ENCODE results near the gene CCDC27. TPM values are rescaled to one million over a fixed set of nuclear protein-coding genes. Genes with fewer than 3 reads are reported as not detected.

The CCDC27 gene
- total RNA-seq, 6 experiments from 2014 or later, result not detected

GRCh38 chr1:3705341-3705950 is 46.8 kb upstream of the CCDC27 start:
- no CpG with 5 or more reads among the region's 19 CpGs for WGBS (ENCODE audit: insufficient coverage, low coverage, low lambda C conversion rate, missing lambda C conversion rate)
- H3K9me3 ChIP-seq, result no peaks in the 10 kb centered on the region
- ATAC-seq (no peak), DNase-seq (no peak)
- intact Hi-C loops (cut with DNase I), result no loop called here
- H3K27ac ChIP-seq, result no peak overlapping the region
- no peaks in the 10 kb centered on the region for H3K27me3 ChIP-seq
- H3K36me3 ChIP-seq, result no peaks in the 10 kb centered on the region
- H3K4me3 ChIP-seq, result no peak overlapping the region
- TF ChIP-seq POLR2A (IDR thresholded peaks at IDR 0.05), result no peak
- TF ChIP-seq CTCF (IDR thresholded peaks at IDR 0.05), result no peak
- H3K4me1 ChIP-seq, result no peaks in the 10 kb centered on the region

- TF ChIP-seq CTCF (IDR thresholded peaks at IDR 0.05) (no peak), POLR2A (IDR thresholded peaks at IDR 0.05) (no peak)
- no peak for DNase-seq
- H3K27me3 ChIP-seq, result no peaks in the 10 kb centered on the region
These were observed 45.5 kb upstream of the CCDC27 start for GRCh38 chr1:3706651-3707297.

GRCh38 chr1:3707298-3707938 is 44.8 kb upstream of the CCDC27 start:
- H3K27me3 ChIP-seq, result no peaks in the 10 kb centered on the region

More at GRCh38 chr1:3706651-3707297, 45.5 kb upstream of the CCDC27 start:
- H3K4me1 ChIP-seq, result no peaks in the 10 kb centered on the region
- H3K4me3 ChIP-seq, result no peak overlapping the region
- ATAC-seq, result no peak
- no peaks in the 10 kb centered on the region for H3K9me3 ChIP-seq
- WGBS (ENCODE audit: insufficient coverage, low coverage, low lambda C conversion rate, missing lambda C conversion rate), result no CpG with 5 or more reads among the region's 26 CpGs
- no peaks in the 10 kb centered on the region for H3K36me3 ChIP-seq
- H3K27ac ChIP-seq, result no peak overlapping the region
- intact Hi-C loops (cut with DNase I), result no loop called here

GRCh38 chr1:3707939-3708328 is 44.3 kb upstream of the CCDC27 start:
- H3K27me3 ChIP-seq, result no peaks in the 10 kb centered on the region
- no peaks in the 10 kb centered on the region for H3K9me3 ChIP-seq
- H3K36me3 ChIP-seq, result no peaks in the 10 kb centered on the region
- 100% methylated on average over 2 of the region's 11 CpGs for WGBS (ENCODE audit: insufficient coverage, low coverage, low lambda C conversion rate, missing lambda C conversion rate)
- ATAC-seq (no peak), DNase-seq (no peak)
- no peaks in the 10 kb centered on the region for H3K4me1 ChIP-seq
- H3K4me3 ChIP-seq, result no peak overlapping the region
- no peak for TF ChIP-seq POLR2A (IDR thresholded peaks at IDR 0.05)
- TF ChIP-seq CTCF (IDR thresholded peaks at IDR 0.05), result no peak
- no peak overlapping the region for H3K27ac ChIP-seq
- intact Hi-C loops (cut with DNase I), result no loop called here

More at GRCh38 chr1:3707298-3707938, 44.8 kb upstream of the CCDC27 start:
- 44% methylated on average over 16 of the region's 35 CpGs for WGBS (ENCODE audit: insufficient coverage, low coverage, low lambda C conversion rate, missing lambda C conversion rate)
- Histone ChIP-seq H3K27ac (no peak overlapping the region), H3K4me3 (no peak overlapping the region), H3K9me3 (no peaks in the 10 kb centered on the region), H3K4me1 (no peaks in the 10 kb centered on the region), H3K36me3 (no peaks in the 10 kb centered on the region)
- DNase-seq, result no peak
- TF ChIP-seq CTCF (IDR thresholded peaks at IDR 0.05) (no peak), POLR2A (IDR thresholded peaks at IDR 0.05) (no peak)
- intact Hi-C loops (cut with DNase I), result no loop called here
- ATAC-seq, result no peak

Measured in right lobe of liver (tissue), 6 donors.